ENCODE data around the gene FUOM.

Gene FUOM

DNA sequence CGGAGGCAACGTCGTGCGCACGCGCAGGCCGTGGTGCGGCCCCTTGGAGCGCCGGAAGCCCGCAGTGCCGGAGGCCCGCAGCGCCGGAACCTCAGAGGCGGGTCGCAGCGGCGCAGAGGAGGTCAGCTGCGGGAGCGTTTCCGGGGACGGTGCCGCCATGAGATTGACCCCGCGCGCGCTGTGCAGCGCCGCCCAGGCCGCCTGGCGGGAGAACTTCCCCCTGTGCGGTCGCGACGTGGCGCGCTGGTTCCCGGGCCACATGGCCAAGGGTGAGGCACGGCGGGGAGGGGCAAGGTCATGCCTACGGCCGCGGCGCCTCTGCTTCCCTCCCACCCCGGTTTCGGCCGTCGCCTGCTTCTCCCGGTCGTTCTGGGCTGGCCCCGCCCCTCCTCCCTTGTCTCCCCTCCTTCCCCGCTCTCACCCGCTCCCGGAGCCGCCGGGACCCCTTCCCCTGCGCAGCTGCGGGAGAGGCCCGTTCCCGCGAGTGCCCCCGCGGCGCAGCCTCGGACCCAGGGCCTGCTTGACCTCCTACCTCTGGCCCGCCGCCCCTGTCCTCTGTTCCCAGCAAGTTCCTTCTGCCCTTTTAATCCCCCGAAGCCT, 36.3 kb upstream of the FUOM start, which contains the start of gene MTG1:
Gene MTG1, plus strand, starts transcription at position 94 of the 600 bp plus-strand sequence. Its CDS starts 64 bp downstream, at position 158.
- H2BK5ac ChIP-seq (ENCODE audit: low read length): peak within 1 kb of the TSS; percentile 91
- H4K8ac ChIP-seq (ENCODE audit: low read depth, low read length): peak within 1 kb of the TSS; percentile 45
- H2AFZ ChIP-seq (ENCODE audit: low read length): peak within 1 kb of the TSS; percentile 95
- H3K23ac ChIP-seq (ENCODE audit: low read depth, low read length, poor library complexity): peak within 1 kb of the TSS; percentile 100
- H3K4ac ChIP-seq (ENCODE audit: low read length): no peak within 1 kb of the TSS
- WGBS, 2 donors (ENCODE audit: extremely low coverage in 2 of 2, insufficient read length in 2 of 2, insufficient replicate concordance in 1 of 2): no CpG with 5 or more reads among the region's 69 CpGs
- H2AK5ac ChIP-seq (ENCODE audit: low read depth, low read length): no peak within 1 kb of the TSS
- no peak within 1 kb of the TSS for H2BK120ac ChIP-seq (ENCODE audit: low read depth, low read length)
- H3K27me3 ChIP-seq (ENCODE audit: control insufficient read depth in 3 of 3, insufficient read depth in 3 of 3, low read depth in 1 of 3, low read length in 3 of 3): no peaks in the 10 kb centered on the region
- peak within 1 kb of the TSS; percentile 82 for H3K14ac ChIP-seq (ENCODE audit: low read length)
- H3K4me3 ChIP-seq (ENCODE audit: low read length in 2 of 2): peak within 1 kb of the TSS; percentile 92 to 100
- peaks cover 13 to 37% of the 10 kb centered on the region in 2 donors for H3K36me3 ChIP-seq (replicated peaks in 1 of 2; ENCODE audit: control insufficient read depth in 2 of 2, insufficient read depth in 2 of 2, low read length in 2 of 2)
- peak within 1 kb of the TSS; percentile 98 for H3K9ac ChIP-seq (ENCODE audit: low read depth, low read length, poor library complexity)
- H3K79me1 ChIP-seq (ENCODE audit: low read depth, low read length): peaks cover 4% of the 10 kb centered on the region
- H3K4me1 ChIP-seq (ENCODE audit: control insufficient read depth in 2 of 2, insufficient read depth in 1 of 2, low read depth in 1 of 2, low read length in 2 of 2): peaks cover 0 to 2% of the 10 kb centered on the region in 2 donors
- peak within 1 kb of the TSS; percentile 69 for H3K4me2 ChIP-seq (ENCODE audit: insufficient read depth, low read length, poor library complexity, severe bottlenecking)
- no peak within 1 kb of the TSS for H4K91ac ChIP-seq (ENCODE audit: low read depth, low read length, poor library complexity)
- no peak within 1 kb of the TSS for H2BK15ac ChIP-seq (ENCODE audit: low read length)
- H3K9me3 ChIP-seq (replicated peaks in 1 of 2; ENCODE audit: control insufficient read depth in 2 of 2, insufficient read depth in 1 of 2, low read depth in 1 of 2, low read length in 2 of 2): no peaks in the 10 kb centered on the region
- H2BK12ac ChIP-seq (ENCODE audit: low read length): no peak within 1 kb of the TSS
- H3K18ac ChIP-seq (ENCODE audit: low read length): peak within 1 kb of the TSS; percentile 99
- H3K27ac ChIP-seq (replicated peaks; ENCODE audit: low read length): peak within 1 kb of the TSS; percentile 90
- DNase-seq (ENCODE audit: low spot score): peak; percentile 93

DNA sequence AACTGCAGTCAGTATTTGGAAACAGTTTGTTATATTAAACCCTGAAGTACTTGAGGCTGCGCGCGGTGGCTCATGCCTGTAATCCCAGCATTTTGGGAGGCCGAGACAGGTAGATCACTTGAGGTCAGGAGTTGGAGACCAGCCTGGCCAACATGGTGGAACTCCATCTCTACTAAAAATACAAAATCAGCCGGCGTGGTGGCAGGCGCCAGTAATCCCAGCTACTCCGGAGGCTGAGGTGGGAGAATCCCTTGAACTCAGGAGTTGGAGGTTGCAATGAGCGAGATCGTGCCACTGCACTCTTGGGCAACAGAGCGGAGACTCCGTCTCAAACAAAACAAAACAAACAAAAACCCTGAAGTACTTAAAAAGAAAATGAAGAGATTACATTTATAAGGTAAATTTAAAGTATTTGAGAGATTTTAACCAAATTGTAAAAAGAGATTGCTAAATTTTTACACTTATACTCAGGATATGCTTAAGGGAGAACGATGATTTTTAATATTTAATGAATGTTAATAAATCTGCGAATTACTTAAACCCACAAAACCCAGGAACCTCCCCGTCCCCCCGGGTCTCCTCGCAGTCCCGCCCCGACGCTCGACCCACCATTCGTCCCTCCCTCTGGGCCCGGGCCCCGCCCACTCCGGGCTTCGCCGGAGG, 35.7 kb upstream of the FUOM start:
- Histone ChIP-seq H3K36me3 (replicated peaks in 1 of 2; ENCODE audit: control insufficient read depth in 2 of 2, insufficient read depth in 2 of 2, low read length in 2 of 2) (peaks cover 12 to 31% of the 10 kb centered on the region in 2 donors), H2AK5ac (ENCODE audit: low read depth, low read length) (no peak overlapping the region), H3K14ac (ENCODE audit: low read length) (no peak overlapping the region), H4K8ac (ENCODE audit: low read depth, low read length) (no peak overlapping the region), H3K9me3 (replicated peaks in 1 of 2; ENCODE audit: control insufficient read depth in 2 of 2, insufficient read depth in 1 of 2, low read depth in 1 of 2, low read length in 2 of 2) (no peaks in the 10 kb centered on the region), H3K27ac (replicated peaks; ENCODE audit: low read length) (peak overlapping the region; percentile 36), H3K18ac (ENCODE audit: low read length) (peak overlapping the region; percentile 7), H3K9ac (ENCODE audit: low read depth, low read length, poor library complexity) (no peak overlapping the region), H3K4ac (ENCODE audit: low read length) (no peak overlapping the region), H3K4me3 (ENCODE audit: low read length in 2 of 2) (peak overlapping the region in 1 of 2 donors; percentile 92), H2BK120ac (ENCODE audit: low read depth, low read length) (no peak overlapping the region), H3K79me1 (ENCODE audit: low read depth, low read length) (peaks cover 4% of the 10 kb centered on the region), H3K23ac (ENCODE audit: low read depth, low read length, poor library complexity) (no peak overlapping the region), H3K4me1 (ENCODE audit: control insufficient read depth in 2 of 2, insufficient read depth in 1 of 2, low read depth in 1 of 2, low read length in 2 of 2) (peaks cover 0 to 2% of the 10 kb centered on the region in 2 donors), H2AFZ (ENCODE audit: low read length) (peak overlapping the region; percentile 95), H4K91ac (ENCODE audit: low read depth, low read length, poor library complexity) (no peak overlapping the region), H2BK15ac (ENCODE audit: low read length) (no peak overlapping the region), H3K4me2 (ENCODE audit: insufficient read depth, low read length, poor library complexity, severe bottlenecking) (peak overlapping the region; percentile 14), H3K27me3 (ENCODE audit: control insufficient read depth in 3 of 3, insufficient read depth in 3 of 3, low read depth in 1 of 3, low read length in 3 of 3) (no peaks in the 10 kb centered on the region), H2BK5ac (ENCODE audit: low read length) (no peak overlapping the region), H2BK12ac (ENCODE audit: low read length) (no peak overlapping the region)
- peak; percentile 8 for DNase-seq (ENCODE audit: low spot score)
- no CpG with 5 or more reads among the region's 27 CpGs for WGBS, 2 donors (ENCODE audit: extremely low coverage in 2 of 2, insufficient read length in 2 of 2, insufficient replicate concordance in 1 of 2)

DNA sequence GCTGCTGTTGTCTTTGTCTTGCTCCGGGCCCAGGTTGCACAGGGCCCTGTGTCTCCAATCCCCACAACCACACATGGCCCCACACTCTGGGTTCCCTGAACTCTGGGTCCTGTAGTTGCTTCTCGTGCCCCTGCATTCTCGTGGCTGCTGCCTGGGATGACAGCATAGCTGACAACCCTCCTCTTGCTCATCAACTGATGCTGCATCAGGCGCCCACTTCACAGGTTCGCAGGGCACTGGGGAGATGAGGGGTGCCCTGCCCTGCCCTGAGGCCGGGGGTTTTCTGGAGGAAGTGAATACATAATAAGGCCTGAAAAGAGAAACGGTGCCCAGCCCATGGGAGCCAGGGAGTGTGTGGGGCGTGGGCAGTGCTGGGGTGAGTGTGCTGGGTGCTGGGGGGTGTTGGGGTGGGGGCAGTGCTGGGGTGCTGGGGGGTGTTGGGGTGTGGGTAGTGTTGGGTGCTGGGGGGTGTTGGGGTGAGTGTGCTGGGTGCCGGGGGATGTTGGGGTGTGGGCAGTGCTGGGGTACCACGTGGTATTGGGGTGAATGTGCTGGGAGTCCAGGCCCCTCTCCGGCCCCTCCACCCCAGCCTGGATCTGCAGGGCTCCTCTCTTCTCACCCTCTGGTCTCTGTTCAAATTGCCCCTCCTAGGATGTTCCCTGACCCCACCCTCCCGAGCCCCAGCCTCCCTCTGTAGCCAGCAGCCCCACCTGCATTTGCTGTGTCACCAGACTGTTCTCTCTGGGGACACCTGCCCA, 34.1 kb upstream of the FUOM start:
- Histone ChIP-seq H4K8ac (ENCODE audit: low read depth, low read length) (no peak overlapping the region), H4K91ac (ENCODE audit: low read depth, low read length, poor library complexity) (no peak overlapping the region), H3K4ac (ENCODE audit: low read length) (no peak overlapping the region), H3K79me1 (ENCODE audit: low read depth, low read length) (peaks cover 1% of the 10 kb centered on the region), H3K4me3 (ENCODE audit: low read length in 2 of 2) (peak overlapping the region in 1 of 2 donors; percentile 32), H2BK5ac (ENCODE audit: low read length) (no peak overlapping the region), H3K4me1 (ENCODE audit: control insufficient read depth in 2 of 2, insufficient read depth in 1 of 2, low read depth in 1 of 2, low read length in 2 of 2) (peaks cover 0 to 2% of the 10 kb centered on the region in 2 donors), H3K27ac (replicated peaks; ENCODE audit: low read length) (no peak overlapping the region), H2BK120ac (ENCODE audit: low read depth, low read length) (no peak overlapping the region), H3K9me3 (replicated peaks in 1 of 2; ENCODE audit: control insufficient read depth in 2 of 2, insufficient read depth in 1 of 2, low read depth in 1 of 2, low read length in 2 of 2) (no peaks in the 10 kb centered on the region), H3K36me3 (replicated peaks in 1 of 2; ENCODE audit: control insufficient read depth in 2 of 2, insufficient read depth in 2 of 2, low read length in 2 of 2) (peaks cover 6 to 18% of the 10 kb centered on the region in 2 donors), H2AK5ac (ENCODE audit: low read depth, low read length) (no peak overlapping the region), H3K14ac (ENCODE audit: low read length) (no peak overlapping the region), H3K23ac (ENCODE audit: low read depth, low read length, poor library complexity) (no peak overlapping the region), H2BK12ac (ENCODE audit: low read length) (no peak overlapping the region), H3K9ac (ENCODE audit: low read depth, low read length, poor library complexity) (no peak overlapping the region), H2BK15ac (ENCODE audit: low read length) (no peak overlapping the region), H2AFZ (ENCODE audit: low read length) (no peak overlapping the region), H3K18ac (ENCODE audit: low read length) (no peak overlapping the region), H3K27me3 (ENCODE audit: control insufficient read depth in 3 of 3, insufficient read depth in 3 of 3, low read depth in 1 of 3, low read length in 3 of 3) (no peaks in the 10 kb centered on the region), H3K4me2 (ENCODE audit: insufficient read depth, low read length, poor library complexity, severe bottlenecking) (no peak overlapping the region)
- WGBS, 2 donors (ENCODE audit: extremely low coverage in 2 of 2, insufficient read length in 2 of 2, insufficient replicate concordance in 1 of 2): no CpG with 5 or more reads among the region's 12 CpGs
- no peak for DNase-seq (ENCODE audit: low spot score)

DNA sequence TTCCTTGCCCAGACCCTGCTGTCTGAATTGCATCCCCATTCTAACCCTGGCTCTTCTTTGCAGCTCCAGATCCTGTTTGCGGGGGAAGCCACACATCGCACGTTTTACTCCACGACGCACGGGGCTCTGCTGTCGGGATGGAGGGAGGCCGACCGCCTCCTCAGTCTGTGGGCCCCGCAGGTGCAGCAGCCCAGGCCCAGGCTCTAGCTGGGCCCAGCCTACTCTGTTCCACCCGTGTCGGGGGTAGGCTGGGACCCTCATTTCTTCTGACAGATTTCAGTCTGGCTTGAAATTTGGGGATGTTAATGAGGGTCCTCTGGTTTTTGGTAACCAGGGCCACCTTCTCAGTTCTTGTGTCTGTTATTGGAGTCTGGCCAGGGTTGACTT, 33.4 kb upstream of the FUOM start:
- Histone ChIP-seq H3K4me2 (ENCODE audit: insufficient read depth, low read length, poor library complexity, severe bottlenecking) (no peak overlapping the region), H3K14ac (ENCODE audit: low read length) (no peak overlapping the region), H3K79me1 (ENCODE audit: low read depth, low read length) (peaks cover under 1% of the 10 kb centered on the region), H3K27me3 (ENCODE audit: control insufficient read depth in 3 of 3, insufficient read depth in 3 of 3, low read depth in 1 of 3, low read length in 3 of 3) (no peaks in the 10 kb centered on the region), H4K91ac (ENCODE audit: low read depth, low read length, poor library complexity) (no peak overlapping the region), H3K23ac (ENCODE audit: low read depth, low read length, poor library complexity) (no peak overlapping the region), H3K27ac (replicated peaks; ENCODE audit: low read length) (no peak overlapping the region), H2AFZ (ENCODE audit: low read length) (no peak overlapping the region), H3K9ac (ENCODE audit: low read depth, low read length, poor library complexity) (no peak overlapping the region), H3K9me3 (replicated peaks in 1 of 2; ENCODE audit: control insufficient read depth in 2 of 2, insufficient read depth in 1 of 2, low read depth in 1 of 2, low read length in 2 of 2) (no peaks in the 10 kb centered on the region), H2AK5ac (ENCODE audit: low read depth, low read length) (no peak overlapping the region), H4K8ac (ENCODE audit: low read depth, low read length) (no peak overlapping the region), H3K4me3 (ENCODE audit: low read length in 2 of 2) (peak overlapping the region in 1 of 2 donors; percentile 39), H2BK5ac (ENCODE audit: low read length) (no peak overlapping the region), H3K4ac (ENCODE audit: low read length) (no peak overlapping the region), H2BK12ac (ENCODE audit: low read length) (no peak overlapping the region), H2BK120ac (ENCODE audit: low read depth, low read length) (no peak overlapping the region), H3K36me3 (replicated peaks in 1 of 2; ENCODE audit: control insufficient read depth in 2 of 2, insufficient read depth in 2 of 2, low read length in 2 of 2) (peaks cover 5 to 11% of the 10 kb centered on the region in 2 donors), H3K18ac (ENCODE audit: low read length) (no peak overlapping the region), H3K4me1 (ENCODE audit: control insufficient read depth in 2 of 2, insufficient read depth in 1 of 2, low read depth in 1 of 2, low read length in 2 of 2) (peaks cover 0 to 2% of the 10 kb centered on the region in 2 donors), H2BK15ac (ENCODE audit: low read length) (no peak overlapping the region)
- no peak for DNase-seq (ENCODE audit: low spot score)
- WGBS, 2 donors (ENCODE audit: extremely low coverage in 2 of 2, insufficient read length in 2 of 2, insufficient replicate concordance in 1 of 2): no CpG with 5 or more reads among the region's 12 CpGs

All from neuronal stem cell (in vitro differentiated cells).